ENCODE results near the gene LDAF1.

LDAF1 gene

GRCh38 chr16:21199607-21200218, 41.2 kb downstream of the LDAF1 start:
- DNase-seq: no peak

GRCh38 chr16:21203155-21203797, 44.8 kb downstream of the LDAF1 start:
- DNase-seq: no peak

GRCh38 chr16:21205303-21205702, 46.8 kb downstream of the LDAF1 start:
- DNase-seq: no peak

GRCh38 chr16:21206550-21206949, 48.1 kb downstream of the LDAF1 start:
- DNase-seq: no peak

- no peak for DNase-seq
Measured at GRCh38 chr16:21208446-21209230, 50.2 kb downstream of the LDAF1 start.

- DNase-seq: no peak
Measured at GRCh38 chr16:21211486-21211885, 53.0 kb downstream of the LDAF1 start, which contains the start of gene ZP2. ZP2 (minus strand) TSS chr16:21211574; CDS start chr16:21211547, 27 bp downstream.

GRCh38 chr16:21214086-21214485, 55.6 kb downstream of the LDAF1 start:
- no peak for DNase-seq

GRCh38 chr16:21217121-21217520, 58.6 kb downstream of the LDAF1 start:
- no peak for DNase-seq

GRCh38 chr16:21218153-21218552, 59.7 kb downstream of the LDAF1 start:
- no peak for DNase-seq

- no peak for DNase-seq
Measured at GRCh38 chr16:21219551-21219950, 61.1 kb downstream of the LDAF1 start.

GRCh38 chr16:21222495-21223337, 64.2 kb downstream of the LDAF1 start:
- no peak for DNase-seq

- no peak for DNase-seq
Measured at GRCh38 chr16:21223787-21224186, 65.3 kb downstream of the LDAF1 start.

- no peak for DNase-seq
Measured at GRCh38 chr16:21224800-21225199, 66.3 kb downstream of the LDAF1 start.

- no peak for DNase-seq
Measured at GRCh38 chr16:21226749-21227148, 68.3 kb downstream of the LDAF1 start.

GRCh38 chr16:21227866-21228265, 69.4 kb downstream of the LDAF1 start:
- no peak for DNase-seq

GRCh38 chr16:21228361-21228872, 69.9 kb downstream of the LDAF1 start:
- no peak for DNase-seq
